ENCODE data around the gene C12orf75. TPM values are rescaled to one million over a fixed set of nuclear protein-coding genes. Genes with fewer than 3 reads are reported as not detected.

The C12orf75 gene
- total RNA-seq, 2 donors from 2014 or later, result 80.4 to 91.9 TPM

DNA sequence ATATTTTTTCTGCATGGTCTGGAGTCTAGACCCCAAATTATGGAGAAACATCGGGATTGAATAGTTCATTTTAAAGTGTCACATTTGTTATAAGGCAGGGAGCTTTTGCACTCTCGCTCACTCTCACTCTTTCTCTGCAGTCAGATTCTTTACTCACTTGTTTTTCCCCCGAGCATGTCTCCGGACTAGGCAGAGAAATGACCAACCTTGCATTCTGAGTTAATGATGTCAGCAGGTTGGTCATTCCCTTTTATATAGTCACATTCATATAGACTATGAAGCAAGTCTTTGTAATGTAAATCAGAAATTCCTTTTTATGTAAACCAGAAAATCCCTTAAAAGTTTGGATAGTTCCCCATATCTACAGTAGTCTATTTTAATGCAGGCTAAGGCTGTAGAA is 4.1 kb downstream of the C12orf75 start:
- DNase-seq (ENCODE audit: low spot score) (no peak), ATAC-seq (ENCODE audit: insufficient number of reproducible peaks, low FRiP score, low read depth) (no peak)
- Histone ChIP-seq H3K27me3 (replicated peaks; ENCODE audit: insufficient read depth) (no peaks in the 10 kb centered on the region), H3K4me3 (peak overlapping the region; percentile 42), H3K36me3 (no peaks in the 10 kb centered on the region), H3K9me3 (no peaks in the 10 kb centered on the region), H3K4me1 (ENCODE audit: control insufficient read depth in 1 of 2, low read depth in 2 of 2) (peaks cover 43 to 78% of the 10 kb centered on the region in 2 donors), H3K27ac (peak overlapping the region; percentile 37 to 60)
- TF ChIP-seq, protein P1, sequence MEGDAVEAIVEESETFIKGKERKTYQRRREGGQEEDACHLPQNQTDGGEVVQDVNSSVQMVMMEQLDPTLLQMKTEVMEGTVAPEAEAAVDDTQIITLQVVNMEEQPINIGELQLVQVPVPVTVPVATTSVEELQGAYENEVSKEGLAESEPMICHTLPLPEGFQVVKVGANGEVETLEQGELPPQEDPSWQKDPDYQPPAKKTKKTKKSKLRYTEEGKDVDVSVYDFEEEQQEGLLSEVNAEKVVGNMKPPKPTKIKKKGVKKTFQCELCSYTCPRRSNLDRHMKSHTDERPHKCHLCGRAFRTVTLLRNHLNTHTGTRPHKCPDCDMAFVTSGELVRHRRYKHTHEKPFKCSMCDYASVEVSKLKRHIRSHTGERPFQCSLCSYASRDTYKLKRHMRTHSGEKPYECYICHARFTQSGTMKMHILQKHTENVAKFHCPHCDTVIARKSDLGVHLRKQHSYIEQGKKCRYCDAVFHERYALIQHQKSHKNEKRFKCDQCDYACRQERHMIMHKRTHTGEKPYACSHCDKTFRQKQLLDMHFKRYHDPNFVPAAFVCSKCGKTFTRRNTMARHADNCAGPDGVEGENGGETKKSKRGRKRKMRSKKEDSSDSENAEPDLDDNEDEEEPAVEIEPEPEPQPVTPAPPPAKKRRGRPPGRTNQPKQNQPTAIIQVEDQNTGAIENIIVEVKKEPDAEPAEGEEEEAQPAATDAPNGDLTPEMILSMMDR (IDR thresholded peaks at IDR 0.05), result no peak

DNA sequence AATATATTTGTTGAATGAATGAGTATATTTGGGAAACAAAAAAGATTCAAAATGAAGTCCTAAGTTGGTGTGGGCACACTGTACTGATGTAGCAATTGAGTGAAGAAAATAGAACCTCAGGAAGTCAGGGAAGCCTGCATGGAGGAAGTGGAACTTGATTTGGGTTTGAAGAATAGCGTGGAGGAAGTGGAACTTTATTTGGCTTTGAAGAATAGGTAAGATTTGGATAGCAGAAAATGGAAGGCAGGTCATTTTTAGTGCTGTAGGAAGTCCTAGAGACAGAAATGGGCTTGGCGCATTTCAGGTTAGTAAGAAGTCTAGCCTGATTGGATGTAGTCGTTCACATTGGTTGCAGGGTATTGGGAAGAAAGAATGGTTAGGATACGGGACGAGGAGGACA is 5.4 kb downstream of the C12orf75 start:
- DNase-seq (ENCODE audit: low spot score), result no peak
- H3K36me3 ChIP-seq, result no peaks in the 10 kb centered on the region
- peaks cover 3% of the 10 kb centered on the region for H3K9me3 ChIP-seq
- no peaks in the 10 kb centered on the region for H3K27me3 ChIP-seq (replicated peaks; ENCODE audit: insufficient read depth)
- H3K27ac ChIP-seq, result peak overlapping the region; percentile 37 to 60
- TF ChIP-seq, protein P1 (IDR thresholded peaks at IDR 0.05), result no peak
- ATAC-seq (ENCODE audit: insufficient number of reproducible peaks, low FRiP score, low read depth), result no peak
- H3K4me3 ChIP-seq, result no peak overlapping the region
- peaks cover 47 to 79% of the 10 kb centered on the region in 2 donors for H3K4me1 ChIP-seq (ENCODE audit: control insufficient read depth in 1 of 2, low read depth in 2 of 2)

DNA sequence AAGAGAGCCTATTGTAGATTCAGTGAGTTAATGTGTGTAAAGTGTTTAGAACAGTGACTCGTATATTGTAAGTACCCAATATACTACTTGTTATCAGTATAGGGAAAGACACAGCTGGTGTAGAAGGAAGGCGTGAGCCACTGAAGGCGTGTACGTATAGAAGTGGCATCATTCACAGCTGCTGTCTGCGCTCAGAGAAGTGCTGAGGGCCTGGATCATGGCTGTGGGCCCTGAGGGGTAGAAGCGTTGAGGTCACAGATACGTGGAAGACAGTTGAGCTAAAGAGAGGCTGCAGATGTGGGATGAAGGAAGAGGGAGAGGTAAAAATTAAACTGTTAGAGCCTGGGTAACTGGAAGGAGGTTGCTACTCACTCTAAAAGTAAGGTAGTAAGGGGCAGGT is 5.9 kb downstream of the C12orf75 start:
- H3K4me1 ChIP-seq (ENCODE audit: control insufficient read depth in 1 of 2, low read depth in 2 of 2), result peaks cover 47 to 83% of the 10 kb centered on the region in 2 donors
- no peak for DNase-seq (ENCODE audit: low spot score)
- no peak for ATAC-seq (ENCODE audit: insufficient number of reproducible peaks, low FRiP score, low read depth)
- no peaks in the 10 kb centered on the region for H3K36me3 ChIP-seq
- H3K27me3 ChIP-seq (replicated peaks; ENCODE audit: insufficient read depth), result no peaks in the 10 kb centered on the region
- peak overlapping the region; percentile 37 to 60 for H3K27ac ChIP-seq
- H3K4me3 ChIP-seq, result no peak overlapping the region
- peaks cover 5% of the 10 kb centered on the region for H3K9me3 ChIP-seq
- TF ChIP-seq, protein P1 (IDR thresholded peaks at IDR 0.05), result no peak

DNA sequence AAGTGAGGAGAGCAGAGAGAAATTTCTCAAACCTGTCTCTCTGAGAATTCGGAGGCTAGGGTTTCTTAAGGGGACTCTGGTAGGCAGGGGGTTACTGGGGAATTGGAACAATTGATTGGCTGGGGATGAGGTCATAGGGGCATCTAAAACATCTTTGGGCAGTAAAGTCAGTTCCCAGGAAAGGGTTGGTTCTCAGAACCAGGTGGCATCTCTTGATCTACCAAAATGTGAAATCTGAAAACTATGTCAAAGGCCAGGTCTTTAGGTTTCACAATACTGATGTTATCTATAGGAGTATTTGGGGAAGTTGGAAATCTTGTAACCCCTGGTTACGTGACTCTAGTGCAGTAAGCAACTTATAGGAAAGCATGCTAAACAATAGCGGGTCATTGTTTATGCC is 6.9 kb downstream of the C12orf75 start:
- DNase-seq (ENCODE audit: low spot score) (no peak), ATAC-seq (ENCODE audit: insufficient number of reproducible peaks, low FRiP score, low read depth) (no peak)
- Histone ChIP-seq H3K27me3 (replicated peaks; ENCODE audit: insufficient read depth) (no peaks in the 10 kb centered on the region), H3K9me3 (peaks cover 5% of the 10 kb centered on the region), H3K27ac (peak overlapping the region in 1 of 2 donors; percentile 22), H3K4me1 (ENCODE audit: control insufficient read depth in 1 of 2, low read depth in 2 of 2) (peaks cover 40 to 83% of the 10 kb centered on the region in 2 donors), H3K36me3 (no peaks in the 10 kb centered on the region), H3K4me3 (no peak overlapping the region)
- TF ChIP-seq, protein P1 (IDR thresholded peaks at IDR 0.05), result no peak

DNA sequence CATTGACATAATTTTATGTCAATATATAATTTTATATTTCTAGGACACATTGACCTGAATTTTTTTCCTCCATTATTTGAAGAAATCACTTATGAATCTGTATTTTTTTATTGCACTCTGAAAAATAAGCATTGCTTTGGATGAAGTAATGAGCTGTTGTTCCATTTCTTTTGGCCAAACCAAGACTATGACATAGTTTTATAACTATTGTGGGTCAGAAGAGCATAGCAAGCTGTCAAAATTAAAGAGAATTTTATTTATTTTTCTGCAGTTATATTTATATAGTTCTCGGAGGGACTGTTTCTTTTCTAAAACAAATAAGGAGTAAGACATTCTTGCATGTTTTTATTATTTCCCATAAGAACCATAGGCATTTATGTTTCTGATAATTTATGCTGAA is 8.5 kb downstream of the C12orf75 start:
- H3K36me3 ChIP-seq, result no peaks in the 10 kb centered on the region
- TF ChIP-seq, protein P1 (IDR thresholded peaks at IDR 0.05), result no peak
- no peak for DNase-seq (ENCODE audit: low spot score)
- H3K4me3 ChIP-seq, result no peak overlapping the region
- H3K9me3 ChIP-seq, result peaks cover 5% of the 10 kb centered on the region
- no peak for ATAC-seq (ENCODE audit: insufficient number of reproducible peaks, low FRiP score, low read depth)
- peak overlapping the region; percentile 56 to 59 for H3K27ac ChIP-seq
- H3K4me1 ChIP-seq (ENCODE audit: control insufficient read depth in 1 of 2, low read depth in 2 of 2), result peaks cover 35 to 81% of the 10 kb centered on the region in 2 donors
- H3K27me3 ChIP-seq (replicated peaks; ENCODE audit: insufficient read depth), result no peaks in the 10 kb centered on the region
